HG03439 (cell line): ENCODE results near the gene C4orf50.
"Not testable (repeated sequence)": the region's sequence is repeated elsewhere in the genome, so short reads cannot be mapped to it uniquely, and the experiment has no call there.

Experiments
- ATAC-seq: cut with Tn5 transposase; IDR thresholded peaks from one replicate; pipeline ENCODE4 v1.9.1; 2021; ENCODE audit warnings: mild to moderate bottlenecking, moderate library complexity; ENCODE audit not compliant: unreplicated experiment

Gene C4orf50

DNA sequence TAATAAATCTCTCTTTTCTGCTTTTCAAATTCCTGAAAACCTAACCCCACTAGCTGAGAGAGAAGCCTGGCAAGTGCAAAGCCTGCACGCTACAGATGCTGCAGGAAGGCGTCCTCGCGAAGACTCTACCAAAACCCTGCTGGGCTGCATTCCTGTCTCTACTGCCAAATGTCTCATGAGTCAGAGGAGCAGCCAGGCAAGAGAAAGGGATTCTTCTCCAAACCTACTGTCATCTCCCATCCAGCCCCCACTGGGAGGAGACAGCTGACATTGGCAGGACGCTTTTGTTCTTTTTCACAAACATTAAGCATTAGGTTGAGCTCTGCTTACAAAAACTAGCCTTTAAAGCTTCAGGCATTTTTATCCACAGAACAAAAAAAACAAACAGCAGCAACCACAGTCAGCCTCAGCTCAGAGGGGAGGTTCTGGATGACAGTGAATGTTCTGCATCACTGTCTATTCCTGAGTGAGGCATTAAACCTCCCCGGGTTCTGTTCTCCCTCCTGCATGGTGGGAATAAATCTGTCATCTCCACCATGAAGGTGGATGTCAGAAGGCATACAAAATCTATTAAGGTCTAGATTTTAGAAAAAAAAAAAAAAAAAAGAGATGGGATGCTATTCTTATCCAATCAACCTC lies 143.3 kb downstream of the C4orf50 start:
- no peak for ATAC-seq

DNA sequence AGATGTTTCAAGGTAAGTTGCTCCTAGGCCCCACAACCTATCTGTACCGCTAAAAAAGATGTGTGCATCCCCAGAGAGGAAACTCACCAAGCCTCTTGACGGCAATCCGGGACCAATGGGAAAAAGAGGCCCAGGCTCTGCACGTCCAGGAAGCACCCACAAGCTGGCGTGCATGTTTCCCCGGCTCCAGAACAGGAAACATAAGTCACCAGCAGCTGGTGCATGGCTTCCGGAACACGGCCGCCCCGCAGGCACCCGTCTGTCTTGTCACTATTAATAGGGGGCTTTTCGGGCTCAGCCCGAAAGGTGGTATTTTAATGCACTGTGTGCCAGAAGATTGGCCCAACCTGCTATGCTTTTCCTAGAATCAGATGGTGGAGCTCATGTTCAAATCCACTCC lies 147.5 kb downstream of the C4orf50 start:
- no peak for ATAC-seq

GRCh38 chr4:5869966-5870619 lies 148.1 kb downstream of the C4orf50 start:
- ATAC-seq, result no peak

DNA sequence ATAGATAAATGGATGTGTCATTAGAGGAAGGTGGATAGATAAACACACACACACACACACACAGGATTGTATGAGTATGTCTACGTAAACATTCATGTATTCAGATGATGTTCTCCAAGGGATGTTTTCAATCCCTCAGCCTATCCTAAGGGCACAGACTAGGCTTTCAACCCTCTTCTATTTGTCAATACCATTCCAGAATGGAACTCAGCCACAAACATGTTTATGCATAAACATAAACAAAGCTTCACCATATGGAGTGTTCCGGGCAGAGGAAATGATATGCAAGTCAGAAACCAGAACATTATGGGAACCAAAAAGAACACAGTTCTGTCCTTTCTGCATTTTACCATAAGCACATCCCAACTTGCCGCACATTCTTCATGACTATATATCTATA lies 150.4 kb downstream of the C4orf50 start:
- ATAC-seq, result no peak

GRCh38 chr4:5866841-5867813 lies 151.1 kb downstream of the C4orf50 start:
- no peak for ATAC-seq

DNA sequence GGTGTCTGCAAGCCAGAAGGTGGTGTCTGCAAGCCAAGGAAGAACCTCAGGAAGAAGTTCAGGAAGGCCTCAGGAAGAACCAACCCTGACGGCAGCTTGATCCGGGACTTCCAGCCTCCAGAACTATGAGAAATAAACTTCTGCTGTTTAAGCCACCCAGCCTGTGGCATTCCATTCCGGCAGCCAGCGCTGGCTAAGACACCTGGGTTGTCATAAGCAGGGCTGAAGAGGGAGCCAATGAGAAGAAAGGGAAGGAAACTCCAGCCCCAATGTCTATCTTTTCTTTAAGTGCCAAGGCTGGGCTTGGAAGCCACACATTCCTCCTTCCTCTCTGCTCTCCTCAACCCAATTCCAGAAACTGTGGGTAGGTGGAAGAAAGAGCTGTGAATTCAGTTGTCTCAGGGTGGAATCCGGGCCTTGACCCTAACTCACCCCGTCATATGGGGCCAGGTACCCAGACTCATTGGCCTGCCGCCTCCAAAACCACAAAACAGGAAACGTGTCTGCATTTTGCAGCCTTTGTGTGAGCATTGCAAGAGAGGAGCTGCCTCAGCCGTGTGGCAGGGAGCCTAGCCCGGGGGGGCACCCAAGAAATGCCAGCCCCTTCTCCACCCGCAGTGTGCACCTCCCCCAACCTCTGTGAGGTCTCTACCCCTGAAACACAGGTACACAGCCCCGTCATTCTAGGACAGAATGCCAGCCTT lies 152.2 kb downstream of the C4orf50 start:
- ATAC-seq, result no peak

- no peak for ATAC-seq
Measured at GRCh38 chr4:5863461-5864113, 154.6 kb downstream of the C4orf50 start.

DNA sequence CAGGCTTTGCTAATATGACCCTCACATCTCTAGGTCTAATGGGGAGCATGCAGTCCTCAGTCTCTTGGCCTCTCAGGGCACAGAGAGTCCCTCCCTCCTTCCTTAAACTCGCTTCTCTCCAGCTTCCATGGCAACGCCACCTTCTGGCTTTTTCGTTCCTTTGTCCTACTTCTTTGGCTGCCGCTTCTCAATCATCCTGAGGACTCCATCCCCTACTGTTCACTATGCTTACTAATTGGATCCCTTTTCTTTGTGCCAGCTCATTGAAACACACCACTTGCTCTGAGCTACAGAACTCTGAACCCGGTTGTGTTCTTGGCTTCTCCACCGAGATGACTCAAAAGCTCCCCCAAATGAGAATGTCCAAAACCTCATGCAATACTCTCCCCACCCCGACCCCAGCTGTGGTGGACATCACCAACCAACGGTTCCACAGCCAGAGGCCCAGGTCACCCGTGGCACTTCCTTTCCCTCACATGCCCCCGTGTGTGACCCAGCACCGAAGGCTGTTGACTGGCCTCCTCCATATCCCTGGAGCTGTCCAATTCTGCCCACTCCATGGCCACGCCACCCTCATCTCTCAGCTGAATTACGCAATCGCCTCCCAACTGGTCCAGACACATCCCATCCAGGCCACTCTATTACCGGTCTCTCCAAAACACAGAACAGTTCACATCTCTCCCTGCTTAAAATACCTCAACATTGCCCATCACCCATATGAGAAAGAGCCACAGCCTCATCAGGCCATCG lies 160.0 kb downstream of the C4orf50 start:
- no peak for ATAC-seq

DNA sequence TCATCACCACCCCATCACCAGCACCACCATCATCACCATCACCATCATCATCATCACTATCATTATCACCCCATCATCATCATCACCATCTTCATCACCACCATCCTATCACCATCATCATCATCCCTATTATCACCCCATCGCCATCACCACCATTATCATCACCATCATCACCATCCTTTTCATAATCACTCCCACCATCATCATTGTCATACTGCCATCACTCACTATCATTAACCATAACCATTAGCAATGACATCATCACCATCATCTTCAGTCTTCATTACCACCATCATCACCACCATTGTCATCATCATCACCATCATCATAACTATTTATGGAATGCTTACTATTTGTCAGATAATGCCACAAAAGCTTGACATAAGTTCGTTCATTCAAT lies 161.0 kb downstream of the C4orf50 start:
- ATAC-seq, result no peak

- ATAC-seq, result not testable (repeated sequence)
Measured at GRCh38 chr4:5856362-5856761, 161.9 kb downstream of the C4orf50 start.

- ATAC-seq, result no peak
Measured at GRCh38 chr4:5854929-5855328, 163.3 kb downstream of the C4orf50 start.

- no peak for ATAC-seq
Measured at GRCh38 chr4:5852523-5853202, 165.6 kb downstream of the C4orf50 start.

DNA sequence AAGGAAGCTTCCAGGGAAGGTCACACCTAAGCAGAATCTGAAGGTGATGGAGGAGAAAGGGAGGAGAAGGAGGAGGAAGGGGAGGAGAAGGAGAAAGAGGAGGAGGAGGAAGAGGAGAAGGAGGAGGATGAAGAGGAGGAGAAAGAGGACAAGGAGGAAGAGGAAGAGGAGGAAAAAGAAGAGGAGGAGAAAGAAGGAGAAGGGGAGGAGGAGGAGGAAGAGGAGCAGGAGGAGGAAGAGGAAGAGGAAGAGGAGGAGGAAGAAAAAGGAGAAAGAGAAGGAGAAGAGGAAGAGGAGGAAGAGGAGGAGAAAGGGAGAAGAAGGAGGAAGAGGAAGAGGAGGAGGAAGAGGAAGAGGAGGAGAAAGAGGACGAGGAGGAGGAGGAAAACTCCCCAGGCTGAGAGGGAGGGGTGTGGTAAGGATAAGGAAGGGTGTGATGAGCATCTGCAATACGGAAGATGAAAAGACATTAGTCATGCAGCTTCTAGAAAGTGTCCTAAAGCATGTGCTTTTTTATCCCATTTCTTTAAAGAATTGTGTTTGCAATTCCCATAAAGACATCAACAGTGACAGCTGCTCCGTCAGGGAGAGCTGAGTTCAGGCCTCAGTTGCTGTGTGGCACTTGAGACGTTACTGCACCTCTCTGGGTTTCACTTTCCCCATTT lies 166.5 kb downstream of the C4orf50 start:
- no peak for ATAC-seq
